PC-3 (cell line): ENCODE measurements around the gene SUSD6. TPM values are rescaled to one million over a fixed set of nuclear protein-coding genes. Genes with fewer than 3 reads are reported as not detected.

Experiments used
- ATAC-seq: fragments of 200-7000 bp; cut with Tn5 transposase; 2 replicates; pipeline ENCODE4 v1.9.1; 2020; ENCODE audit warnings: mild to moderate bottlenecking, moderate library complexity
- BruUV-seq: library from RNA; stranded (reverse); fragments of 400-500 nt; replicated peaks from 2 replicates; lab custom pipeline; 2021; lab: Mats Ljungman, UMichigan
- CTCF ChIA-PET: fragments of 300-600 bp; sonication (Branson Sonifier 250); formaldehyde crosslinking; loops from one replicate; lab custom pipeline; 2022; ENCODE audit warnings: antibody characterized with exemption; lab: Charles Lee
- POLR2A ChIA-PET: fragments of 300-600 bp; sonication (Branson Sonifier 250); formaldehyde crosslinking; loops from one replicate; lab custom pipeline; 2022; ENCODE audit warnings: antibody characterized with exemption; ENCODE audit not compliant: unreplicated experiment; lab: Charles Lee
- DNase-seq: peaks from one replicate; pipeline ENCODE4 v3.0.0-alpha.2; 2015
- H2AFZ ChIP-seq: fragments of 300-600 bp; sonication (generic); 2 replicates; pipeline ENCODE4 v1.6.0; 2016; ENCODE audit warnings: antibody characterized with exemption, low read length
- H3F3A ChIP-seq: fragments of 300-600 bp; sonication (generic); one replicate; pipeline ENCODE4 v1.6.0; 2017; ENCODE audit warnings: antibody characterized with exemption, low read length, control low read depth, mild to moderate bottlenecking; ENCODE audit not compliant: unreplicated experiment
- H3K27ac ChIP-seq: fragments of 300-600 bp; sonication (generic); 2 replicates; pipeline ENCODE4 v1.5.1; 2016; ENCODE audit warnings: mild to moderate bottlenecking, low read length
- H3K27me3 ChIP-seq: fragments of 300-600 bp; sonication (generic); 2 replicates; pipeline ENCODE4 v1.6.1; 2016; ENCODE audit warnings: low read length, mixed read lengths
- H3K36me3 ChIP-seq: fragments of 300-600 bp; sonication (generic); 2 replicates; pipeline ENCODE4 v1.6.1; 2016; ENCODE audit warnings: low read depth, mixed run types, low read length, mixed read lengths
- H3K4me1 ChIP-seq: fragments of 300-600 bp; sonication (generic); 2 replicates; pipeline ENCODE4 v1.5.1; 2016; ENCODE audit warnings: low read length; ENCODE audit not compliant: insufficient read depth
- H3K4me2 ChIP-seq: fragments of 300-600 bp; sonication (generic); 2 replicates; pipeline ENCODE4 v1.6.0; 2016; ENCODE audit warnings: low read length
- H3K4me3 ChIP-seq: fragments of 300-600 bp; sonication (generic); 2 replicates; pipeline ENCODE4 v1.5.1; 2016; ENCODE audit warnings: mild to moderate bottlenecking, low read length, mixed read lengths
- H3K79me2 ChIP-seq: fragments of 300-600 bp; sonication (generic); 2 replicates; pipeline ENCODE4 v1.6.1; 2017; ENCODE audit warnings: low read length, mixed read lengths
- H3K9ac ChIP-seq: fragments of 300-600 bp; sonication (generic); 2 replicates; pipeline ENCODE4 v1.6.0; 2016; ENCODE audit warnings: mild to moderate bottlenecking, low read length
- H3K9me2 ChIP-seq: fragments of 300-600 bp; sonication (generic); replicated peaks from 2 replicates; pipeline ENCODE4 v1.6.1; 2016; ENCODE audit warnings: mixed run types, low read length, mixed read lengths
- H3K9me3 ChIP-seq: fragments of 300-600 bp; sonication (generic); 2 replicates; pipeline ENCODE4 v1.6.1; 2016; ENCODE audit warnings: low read length, mixed read lengths
- H4K20me1 ChIP-seq: fragments of 300-600 bp; sonication (generic); 2 replicates; pipeline ENCODE4 v1.6.1; 2016; ENCODE audit warnings: low read length, mixed read lengths
- CTCF ChIP-seq: fragments of 300-600 bp; sonication (generic); conservative IDR thresholded peaks from 2 replicates; pipeline ENCODE4 v1.5.1; 2017; ENCODE audit warnings: antibody characterized with exemption, low read depth, mild to moderate bottlenecking, low read length
- EZH2 ChIP-seq: fragments of 300-600 bp; sonication (generic); IDR thresholded peaks from one replicate; pipeline ENCODE4 v1.6.1; 2017; ENCODE audit warnings: antibody characterized with exemption, mild to moderate bottlenecking, low read length; ENCODE audit not compliant: unreplicated experiment
- EZH2phosphoT487 ChIP-seq: fragments of 300-600 bp; sonication (generic); IDR thresholded peaks from 2 replicates; pipeline ENCODE4 v1.6.1; 2018; ENCODE audit warnings: mild to moderate bottlenecking, antibody characterized with exemption, low read length, borderline replicate concordance
- intact Hi-C: fragments of 100-400 bp; cut with micrococcal nuclease; formaldehyde crosslinking; loops from 2 replicates; pipeline ENCODE4 v1.9.0; 2023
- total RNA-seq: library from RNA; depleted of rRNA; stranded (reverse); fragments of >200 nt; gene quantifications from 2 replicates; pipeline ENCODE4 v1.2.3, GENCODE V29; 2014

The SUSD6 gene
- total RNA-seq, 1 experiment from 2014 or later: 6.1 TPM

GRCh38 chr14:69694730-69695281 lies 83.4 kb downstream of the SUSD6 start:
- Histone ChIP-seq H3K27me3 (no peaks in the 10 kb centered on the region), H3F3A (no peaks in the 10 kb centered on the region), H3K27ac (no peak overlapping the region), H3K4me2 (no peak overlapping the region), H2AFZ (no peak overlapping the region), H3K4me1 (no peaks in the 10 kb centered on the region), H3K36me3 (no peaks in the 10 kb centered on the region), H3K9me2 (no peaks in the 10 kb centered on the region), H3K9me3 (no peaks in the 10 kb centered on the region), H4K20me1 (no peaks in the 10 kb centered on the region), H3K9ac (no peak overlapping the region), H3K4me3 (no peak overlapping the region), H3K79me2 (no peaks in the 10 kb centered on the region)
- ChIA-PET POLR2A (no interaction called here), CTCF (no interaction called here)
- TF ChIP-seq CTCF: no peak
- no peak for TF ChIP-seq EZH2phosphoT487
- TF ChIP-seq EZH2: no peak
- BruUV-seq: no TSS peak
- ATAC-seq: no peak; the same call in 1 of the 2 replicates
- DNase-seq: no peak
- intact Hi-C loops: no loop called here

GRCh38 chr14:69695322-69696203 lies 84.2 kb downstream of the SUSD6 start:
- ChIA-PET POLR2A (no interaction called here), CTCF (no interaction called here)
- no peaks in the 10 kb centered on the region for H3K9me2 ChIP-seq
- H3K27ac ChIP-seq: no peak overlapping the region
- H2AFZ ChIP-seq: no peak overlapping the region
- intact Hi-C loops: no loop called here
- no peaks in the 10 kb centered on the region for H3F3A ChIP-seq
- no peaks in the 10 kb centered on the region for H3K36me3 ChIP-seq
- no peaks in the 10 kb centered on the region for H3K4me1 ChIP-seq
- no peak overlapping the region for H3K9ac ChIP-seq
- no peak overlapping the region for H3K4me2 ChIP-seq
- no peaks in the 10 kb centered on the region for H4K20me1 ChIP-seq
- no peaks in the 10 kb centered on the region for H3K27me3 ChIP-seq
- TF ChIP-seq EZH2phosphoT487: no peak
- no peak for TF ChIP-seq EZH2
- TF ChIP-seq CTCF: no peak
- H3K79me2 ChIP-seq: no peaks in the 10 kb centered on the region
- H3K4me3 ChIP-seq: no peak overlapping the region
- BruUV-seq: no TSS peak
- DNase-seq (no peak), ATAC-seq (peak; percentile 10)
- H3K9me3 ChIP-seq: no peaks in the 10 kb centered on the region

- Histone ChIP-seq H3K27me3 (no peaks in the 10 kb centered on the region), H2AFZ (no peak overlapping the region), H3K9ac (no peak overlapping the region), H3F3A (no peaks in the 10 kb centered on the region), H4K20me1 (no peaks in the 10 kb centered on the region), H3K4me3 (no peak overlapping the region), H3K9me3 (no peaks in the 10 kb centered on the region), H3K4me2 (no peak overlapping the region), H3K4me1 (no peaks in the 10 kb centered on the region), H3K36me3 (no peaks in the 10 kb centered on the region), H3K9me2 (no peaks in the 10 kb centered on the region), H3K79me2 (no peaks in the 10 kb centered on the region), H3K27ac (no peak overlapping the region)
- no TSS peak for BruUV-seq
- TF ChIP-seq CTCF (no peak), EZH2 (no peak), EZH2phosphoT487 (no peak)
- intact Hi-C loops: no loop called here
- ATAC-seq (no peak; the same call in 1 of the 2 replicates), DNase-seq (no peak)
- ChIA-PET POLR2A (no interaction called here), CTCF (no interaction called here)
These were observed 84.8 kb downstream of the SUSD6 start for GRCh38 chr14:69696204-69696527.
